Midbrain (tissue), 1 donor: Measurements from ENCODE around the gene PLCL1.

Experiments
- DNase-seq: peaks from one replicate; lab custom pipeline; 2025; lab: John Stamatoyannopoulos, UW

Gene PLCL1

GRCh38 chr2:198059800-198060199 is 255.4 kb downstream of the PLCL1 start:
- no peak for DNase-seq

- no peak for DNase-seq
Measured at GRCh38 chr2:198060277-198060676, 255.9 kb downstream of the PLCL1 start.

GRCh38 chr2:198062826-198063225 is 258.4 kb downstream of the PLCL1 start:
- DNase-seq = no peak

- DNase-seq = no peak
Measured at GRCh38 chr2:198063242-198063641, 258.8 kb downstream of the PLCL1 start.

GRCh38 chr2:198065322-198065721 is 260.9 kb downstream of the PLCL1 start:
- no peak for DNase-seq

GRCh38 chr2:198066597-198066996 is 262.2 kb downstream of the PLCL1 start:
- no peak for DNase-seq

- no peak for DNase-seq
Measured at GRCh38 chr2:198072655-198073054, 268.3 kb downstream of the PLCL1 start.

GRCh38 chr2:198073253-198073652 is 268.9 kb downstream of the PLCL1 start:
- DNase-seq = no peak

- DNase-seq = no peak
Measured at GRCh38 chr2:198077477-198077876, 273.1 kb downstream of the PLCL1 start.

GRCh38 chr2:198080879-198081765 is 276.7 kb downstream of the PLCL1 start:
- no peak for DNase-seq

GRCh38 chr2:198084156-198084555 is 279.8 kb downstream of the PLCL1 start:
- DNase-seq = no peak

- DNase-seq = no peak
Measured at GRCh38 chr2:198096002-198096401, 291.6 kb downstream of the PLCL1 start.

- DNase-seq = peak; percentile 36
Measured at GRCh38 chr2:198096965-198097364, 292.6 kb downstream of the PLCL1 start.

- peak; percentile 33 for DNase-seq
Measured at GRCh38 chr2:198097630-198098029, 293.2 kb downstream of the PLCL1 start.

- peak; percentile 6 for DNase-seq
Measured at GRCh38 chr2:198098386-198098785, 294.0 kb downstream of the PLCL1 start.

- DNase-seq = peak; percentile 77
Measured at GRCh38 chr2:198098918-198099317, 294.5 kb downstream of the PLCL1 start.

GRCh38 chr2:198100346-198100745 is 296.0 kb downstream of the PLCL1 start:
- no peak for DNase-seq

- no peak for DNase-seq
Measured at GRCh38 chr2:198101688-198102087, 297.3 kb downstream of the PLCL1 start.

GRCh38 chr2:198102120-198102519 is 297.7 kb downstream of the PLCL1 start:
- no peak for DNase-seq

- DNase-seq = no peak
Measured at GRCh38 chr2:198102856-198103255, 298.5 kb downstream of the PLCL1 start.

- peak; percentile 30 for DNase-seq
Measured at GRCh38 chr2:198106621-198107385, 302.4 kb downstream of the PLCL1 start.

- DNase-seq = no peak
Measured at GRCh38 chr2:198113316-198113715, 308.9 kb downstream of the PLCL1 start.

GRCh38 chr2:198114064-198114463 is 309.7 kb downstream of the PLCL1 start:
- DNase-seq = no peak
